Gastroesophageal sphincter (tissue), 3 donors: ENCODE data around the gene DOP1B.
A peak's percentile ranks its signal among the peaks of the same experiment; 100 is the strongest.

ENCODE experiments used
- POLR2AphosphoS5 ChIP-seq: sonication (generic); formaldehyde crosslinking; IDR thresholded peaks from one replicate; pipeline ENCODE4 v1.6.1; 2017; ENCODE audit warnings: antibody characterized with exemption
- TF ChIP-seq, protein P1 (sequence below), 4 experiments: fragments of 200-600 bp in 2 of 4; fragments of 450-650 bp in 2 of 4; sonication (generic) in 1 of 4; IDR thresholded peaks; one replicate each; pipeline ENCODE4 v1.5.1; 2017 to 2019; ENCODE audit warnings: antibody characterized with exemption in 4 of 4, mild to moderate bottlenecking in 2 of 4, moderate library complexity in 2 of 4

DNA sequence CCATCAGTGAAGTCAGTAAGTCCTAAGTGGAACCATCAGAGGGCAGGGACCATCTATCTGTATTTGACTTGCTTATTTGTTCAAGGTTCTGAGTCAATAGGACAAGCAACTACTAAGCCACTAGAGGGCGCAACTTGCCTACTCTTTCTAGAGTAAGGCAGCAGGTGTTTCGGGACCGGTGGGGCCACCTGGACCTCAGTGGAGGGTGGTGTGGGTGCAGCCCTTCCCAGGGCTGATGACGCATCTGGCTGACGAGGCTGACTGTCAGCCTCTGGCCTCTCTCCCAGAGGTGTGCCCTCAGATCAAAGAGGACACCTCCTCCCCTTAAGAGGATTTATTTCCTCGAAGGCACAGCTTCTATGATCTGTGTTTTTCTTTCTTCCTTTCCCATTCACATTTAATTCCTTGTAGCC is 15.1 kb upstream of the DOP1B start:
- TF ChIP-seq, protein P1, sequence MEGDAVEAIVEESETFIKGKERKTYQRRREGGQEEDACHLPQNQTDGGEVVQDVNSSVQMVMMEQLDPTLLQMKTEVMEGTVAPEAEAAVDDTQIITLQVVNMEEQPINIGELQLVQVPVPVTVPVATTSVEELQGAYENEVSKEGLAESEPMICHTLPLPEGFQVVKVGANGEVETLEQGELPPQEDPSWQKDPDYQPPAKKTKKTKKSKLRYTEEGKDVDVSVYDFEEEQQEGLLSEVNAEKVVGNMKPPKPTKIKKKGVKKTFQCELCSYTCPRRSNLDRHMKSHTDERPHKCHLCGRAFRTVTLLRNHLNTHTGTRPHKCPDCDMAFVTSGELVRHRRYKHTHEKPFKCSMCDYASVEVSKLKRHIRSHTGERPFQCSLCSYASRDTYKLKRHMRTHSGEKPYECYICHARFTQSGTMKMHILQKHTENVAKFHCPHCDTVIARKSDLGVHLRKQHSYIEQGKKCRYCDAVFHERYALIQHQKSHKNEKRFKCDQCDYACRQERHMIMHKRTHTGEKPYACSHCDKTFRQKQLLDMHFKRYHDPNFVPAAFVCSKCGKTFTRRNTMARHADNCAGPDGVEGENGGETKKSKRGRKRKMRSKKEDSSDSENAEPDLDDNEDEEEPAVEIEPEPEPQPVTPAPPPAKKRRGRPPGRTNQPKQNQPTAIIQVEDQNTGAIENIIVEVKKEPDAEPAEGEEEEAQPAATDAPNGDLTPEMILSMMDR (IDR thresholded peaks at IDR 0.05): peak in 3 of 4 experiments; percentile 67 to 80 (median 68)
- peak; percentile 27 for TF ChIP-seq POLR2AphosphoS5
